Measurements from ENCODE around the gene NCOA1. TPM values are rescaled to one million over a fixed set of nuclear protein-coding genes. Genes with fewer than 3 reads are reported as not detected.
A peak's percentile ranks its signal among the peaks of the same experiment; 100 is the strongest.

NCOA1 gene
- total RNA-seq, 2 donors from 2014 or later, result 34.9 to 58.3 TPM

- no peak overlapping the region for H3K4me3 ChIP-seq
- peaks cover 16% of the 10 kb centered on the region for H3K36me3 ChIP-seq
- no peaks in the 10 kb centered on the region for H3K9me3 ChIP-seq
- H3K27me3 ChIP-seq (replicated peaks; ENCODE audit: insufficient read depth), result no peaks in the 10 kb centered on the region
- ATAC-seq (ENCODE audit: insufficient number of reproducible peaks, low FRiP score, low read depth) (no peak), DNase-seq (ENCODE audit: low spot score) (no peak)
- H3K27ac ChIP-seq, result no peak overlapping the region
- no peaks in the 10 kb centered on the region for H3K4me1 ChIP-seq (ENCODE audit: control insufficient read depth in 1 of 2, low read depth in 2 of 2)
- TF ChIP-seq CTCF (IDR thresholded peaks at IDR 0.05), result no peak
Measured at GRCh38 chr2:24712296-24712695, 221.2 kb downstream of the NCOA1 start.

- no peak for TF ChIP-seq CTCF (IDR thresholded peaks at IDR 0.05)
- ATAC-seq (ENCODE audit: insufficient number of reproducible peaks, low FRiP score, low read depth) (no peak), DNase-seq (ENCODE audit: low spot score) (no peak)
- Histone ChIP-seq H3K36me3 (no peaks in the 10 kb centered on the region), H3K4me1 (ENCODE audit: control insufficient read depth in 1 of 2, low read depth in 2 of 2) (peaks cover 10 to 12% of the 10 kb centered on the region in 2 donors), H3K27me3 (replicated peaks; ENCODE audit: insufficient read depth) (no peaks in the 10 kb centered on the region), H3K27ac (no peak overlapping the region), H3K4me3 (no peak overlapping the region), H3K9me3 (no peaks in the 10 kb centered on the region)
Measured at GRCh38 chr2:24717263-24717951, 226.4 kb downstream of the NCOA1 start.

DNA sequence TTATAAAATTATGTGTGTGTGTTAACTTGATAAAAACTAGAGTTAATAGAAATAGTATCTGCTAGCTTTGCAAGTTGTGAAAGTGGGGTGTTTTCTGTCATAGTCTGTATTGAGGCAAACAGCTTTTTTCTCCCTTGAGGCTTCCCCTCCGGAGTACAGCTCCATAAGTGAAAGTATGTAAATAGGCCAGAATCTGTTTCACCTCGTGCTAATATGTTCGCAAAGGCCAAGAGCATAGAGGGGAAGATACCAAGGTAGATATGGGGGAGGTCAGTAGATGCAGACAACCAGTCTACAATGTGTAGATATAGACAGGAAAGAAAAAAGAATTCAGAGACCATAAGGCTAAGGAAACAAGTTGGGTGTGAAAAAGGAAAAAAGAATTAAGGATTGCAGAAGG is 229.3 kb downstream of the NCOA1 start:
- Histone ChIP-seq H3K4me3 (no peak overlapping the region), H3K27me3 (replicated peaks; ENCODE audit: insufficient read depth) (no peaks in the 10 kb centered on the region), H3K4me1 (ENCODE audit: control insufficient read depth in 1 of 2, low read depth in 2 of 2) (peaks cover 26 to 34% of the 10 kb centered on the region in 2 donors), H3K9me3 (no peaks in the 10 kb centered on the region), H3K36me3 (no peaks in the 10 kb centered on the region), H3K27ac (no peak overlapping the region)
- ATAC-seq (ENCODE audit: insufficient number of reproducible peaks, low FRiP score, low read depth) (no peak), DNase-seq (ENCODE audit: low spot score) (no peak)
- no peak for TF ChIP-seq CTCF (IDR thresholded peaks at IDR 0.05)

DNA sequence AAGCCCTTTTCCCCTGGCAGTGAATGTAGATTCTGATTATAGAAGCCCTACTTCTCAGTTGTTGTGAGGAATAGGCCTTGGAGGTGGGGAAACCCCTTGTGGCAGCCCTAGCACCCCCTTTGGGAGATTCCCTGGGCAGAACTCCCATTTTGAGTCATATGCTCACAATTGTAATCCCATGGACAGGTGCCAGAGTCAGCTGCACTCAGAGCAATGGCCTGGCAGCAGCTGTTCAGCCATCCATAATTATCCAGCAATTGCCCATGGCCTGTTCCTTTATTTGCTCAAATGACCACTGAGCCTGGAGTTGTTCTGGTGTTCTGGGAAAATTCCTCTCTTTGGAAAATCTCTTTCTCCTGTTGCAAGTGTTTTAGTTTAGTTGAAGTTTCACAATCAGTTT is 230.4 kb downstream of the NCOA1 start:
- Histone ChIP-seq H3K27me3 (replicated peaks; ENCODE audit: insufficient read depth) (no peaks in the 10 kb centered on the region), H3K4me3 (peak overlapping the region; percentile 7), H3K27ac (peak overlapping the region; percentile 6 to 54), H3K36me3 (no peaks in the 10 kb centered on the region), H3K4me1 (ENCODE audit: control insufficient read depth in 1 of 2, low read depth in 2 of 2) (peaks cover 26 to 34% of the 10 kb centered on the region in 2 donors), H3K9me3 (no peaks in the 10 kb centered on the region)
- DNase-seq (ENCODE audit: low spot score), result peak; percentile 47
- peak; percentile 82 for ATAC-seq (ENCODE audit: insufficient number of reproducible peaks, low FRiP score, low read depth)
- TF ChIP-seq CTCF (IDR thresholded peaks at IDR 0.05), result no peak

DNA sequence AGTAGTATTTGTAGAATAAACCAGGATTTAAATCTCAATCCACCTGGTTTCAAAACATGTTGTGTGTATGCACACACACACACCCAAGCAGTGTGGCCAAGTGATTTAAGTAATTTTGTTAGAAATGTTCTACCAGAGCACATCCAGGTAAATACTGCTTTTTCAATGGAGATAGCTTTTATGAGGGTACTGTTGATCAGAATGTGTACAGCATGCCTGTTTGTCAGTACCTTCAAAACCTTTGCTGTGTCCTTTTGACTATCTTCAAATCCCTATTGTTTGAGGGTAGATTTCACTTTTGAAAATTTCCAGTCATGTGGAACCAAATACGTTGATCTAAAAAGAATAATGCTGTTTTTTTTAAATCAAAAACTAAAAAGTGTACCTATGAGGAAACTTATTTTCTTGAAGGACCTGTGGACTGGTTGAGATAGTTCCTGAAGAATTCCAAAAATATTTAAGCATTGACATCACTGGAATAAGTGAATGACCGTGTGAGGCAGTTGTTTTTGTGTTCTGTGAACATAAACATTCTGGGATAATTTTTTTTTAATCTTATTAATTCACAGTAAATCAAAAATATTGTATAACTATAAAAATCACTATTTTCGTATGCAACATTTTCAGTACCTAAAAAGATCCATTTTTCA is 231.2 kb downstream of the NCOA1 start:
- no peaks in the 10 kb centered on the region for H3K27me3 ChIP-seq (replicated peaks; ENCODE audit: insufficient read depth)
- ATAC-seq (ENCODE audit: insufficient number of reproducible peaks, low FRiP score, low read depth) (no peak), DNase-seq (ENCODE audit: low spot score) (no peak)
- no peak overlapping the region for H3K4me3 ChIP-seq
- no peak for TF ChIP-seq CTCF (IDR thresholded peaks at IDR 0.05)
- H3K36me3 ChIP-seq, result no peaks in the 10 kb centered on the region
- H3K9me3 ChIP-seq, result no peaks in the 10 kb centered on the region
- peaks cover 26 to 34% of the 10 kb centered on the region in 2 donors for H3K4me1 ChIP-seq (ENCODE audit: control insufficient read depth in 1 of 2, low read depth in 2 of 2)
- H3K27ac ChIP-seq, result peak overlapping the region; percentile 6 to 54
